Panc1 (cell line): ENCODE data around the gene BCL2L2.

ENCODE experiments used
- CTCF ChIP-seq: fragments of 450-650 bp; IDR thresholded peaks from 2 replicates; pipeline ENCODE4 v1.5.1; 2017; ENCODE audit warnings: mild to moderate bottlenecking
- POLR2AphosphoS5 ChIP-seq: IDR thresholded peaks from 2 replicates; pipeline ENCODE4 v1.6.1; 2012; ENCODE audit warnings: mild to moderate bottlenecking, low read depth, low read length, moderate library complexity
- TCF7L2 ChIP-seq: IDR thresholded peaks from 2 replicates; pipeline ENCODE4 v1.6.1; 2011; ENCODE audit warnings: mild to moderate bottlenecking, low read depth, low read length, inconsistent platforms

DNA sequence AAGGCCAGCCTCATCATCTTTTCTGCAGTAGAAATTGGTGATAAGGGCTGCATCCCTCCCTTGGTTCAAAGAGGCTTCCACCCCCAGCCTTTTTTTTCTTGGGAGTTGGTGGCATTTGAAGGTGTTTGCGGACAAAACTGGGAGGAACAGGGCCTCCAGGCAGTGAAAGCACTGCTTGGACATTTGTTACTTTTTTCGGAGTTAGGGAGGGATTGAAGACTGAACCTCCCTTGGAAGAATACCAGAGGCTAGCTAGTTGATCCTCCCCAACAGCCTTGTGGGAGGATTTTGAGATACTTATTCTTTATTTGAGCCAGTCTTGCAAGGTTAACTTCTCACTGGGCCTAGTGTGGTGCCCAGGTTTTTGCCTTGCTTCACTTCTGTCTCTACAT, 17.8 kb downstream of the BCL2L2 start:
- TF ChIP-seq CTCF (no peak), POLR2AphosphoS5 (no peak), TCF7L2 (no peak)
